PC-9 (cell line): ENCODE measurements around the gene ALDH4A1.

ENCODE experiments used
- CTCF ChIP-seq: fragments of 200-600 bp; sonication (generic); conservative IDR thresholded peaks from 2 replicates; pipeline ENCODE4 v1.6.1; 2017; ENCODE audit warnings: mixed run types, antibody characterized with exemption, mild to moderate bottlenecking, moderate library complexity
- EZH2 ChIP-seq: fragments of 200-600 bp; sonication (generic); IDR thresholded peaks from 2 replicates; pipeline ENCODE4 v1.8.0; 2017; ENCODE audit warnings: antibody characterized with exemption, low read depth

GRCh38 chr1:18885311-18886002, 16.9 kb downstream of the ALDH4A1 start:
- no peak for TF ChIP-seq EZH2
- no peak for TF ChIP-seq CTCF
